Epidermal melanocyte (primary cell): ENCODE measurements around the gene LDLR.
"Not testable (repeated sequence)": the region's sequence is repeated elsewhere in the genome, so short reads cannot be mapped to it uniquely, and the experiment has no call there.

Experiments
- DNase-seq: peaks from one replicate; pipeline ENCODE4 v3.0.0; 2011; ENCODE audit warnings: low spot score; ENCODE audit not compliant: insufficient read length

The LDLR gene

DNA sequence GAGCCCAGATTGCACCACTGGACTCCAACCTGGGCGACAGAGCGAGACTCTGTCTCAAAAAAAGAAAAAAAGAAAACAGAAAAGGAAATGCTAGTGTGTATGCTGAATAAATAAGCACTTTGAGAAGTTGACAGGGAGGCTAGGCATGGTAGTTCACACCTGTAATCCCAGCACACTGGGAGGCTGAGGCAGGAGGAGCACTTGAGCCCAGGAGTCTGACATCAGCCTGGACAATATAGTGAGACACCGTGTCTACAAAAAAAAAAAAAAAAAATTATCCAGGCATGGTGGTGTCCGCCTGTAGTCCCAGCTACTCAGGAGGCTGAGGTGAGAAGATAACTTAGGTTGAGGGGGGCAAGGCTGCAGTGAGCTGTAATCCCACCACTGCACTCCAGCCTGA, 19.1 kb upstream of the LDLR start:
- no peak for DNase-seq

DNA sequence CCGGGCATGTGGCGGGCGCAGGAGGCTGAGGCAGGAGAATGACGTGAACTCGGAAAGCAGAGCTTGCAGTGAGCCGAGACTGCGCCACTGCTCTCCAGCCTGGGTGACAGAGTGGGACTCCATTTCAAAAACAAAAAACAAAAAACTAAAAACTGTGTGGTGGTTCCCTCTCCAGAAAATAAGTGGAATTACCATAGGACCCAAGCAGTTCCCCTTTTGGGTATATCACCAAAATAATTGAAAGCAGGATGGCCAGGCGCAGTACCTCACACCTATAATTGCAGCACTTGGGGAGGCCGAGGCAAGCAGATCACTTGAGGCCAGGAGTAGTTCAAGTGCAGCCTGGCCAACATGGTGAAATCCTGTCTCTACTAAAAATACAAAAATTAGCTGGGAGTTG, 15.7 kb upstream of the LDLR start:
- DNase-seq = no peak

DNA sequence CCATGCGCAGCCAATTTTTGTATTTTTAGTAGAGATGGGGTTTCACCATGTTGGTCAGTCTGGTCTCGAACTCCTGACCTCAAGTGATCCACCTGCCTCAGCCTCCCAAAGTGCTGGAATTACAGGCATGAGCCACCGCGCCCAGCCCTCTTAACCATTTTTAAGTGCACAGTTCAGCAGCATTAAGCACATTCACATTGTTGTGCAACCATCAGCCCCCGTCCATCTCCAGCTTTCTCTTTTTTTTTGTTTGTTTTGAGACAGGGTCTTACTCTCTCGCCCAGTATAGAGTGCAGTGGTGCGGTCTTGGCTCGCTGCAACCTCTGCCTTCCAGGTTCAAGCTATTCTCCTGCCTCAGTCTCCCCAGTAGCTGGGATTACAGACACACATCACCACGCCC, 12.5 kb upstream of the LDLR start:
- DNase-seq = not testable (repeated sequence)

DNA sequence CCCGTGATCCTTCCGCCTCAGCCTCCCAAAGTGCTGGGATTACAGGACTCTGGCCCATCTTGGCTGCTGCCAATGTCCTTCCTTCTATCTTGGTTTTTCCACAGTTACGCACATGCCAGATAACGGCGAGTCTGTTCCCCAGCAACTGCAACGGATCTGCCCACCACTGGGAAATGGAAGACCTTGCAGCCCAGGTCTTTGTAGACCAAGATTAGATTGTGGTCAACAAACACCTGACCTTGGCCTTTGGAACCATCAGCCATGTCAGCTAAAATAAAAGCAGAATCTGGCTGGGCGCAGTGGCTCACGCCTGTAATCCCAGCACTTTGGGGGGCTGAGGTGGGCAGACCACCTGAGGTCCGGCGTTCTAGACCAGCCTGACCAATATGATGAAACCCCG, 10.4 kb upstream of the LDLR start:
- no peak for DNase-seq

DNA sequence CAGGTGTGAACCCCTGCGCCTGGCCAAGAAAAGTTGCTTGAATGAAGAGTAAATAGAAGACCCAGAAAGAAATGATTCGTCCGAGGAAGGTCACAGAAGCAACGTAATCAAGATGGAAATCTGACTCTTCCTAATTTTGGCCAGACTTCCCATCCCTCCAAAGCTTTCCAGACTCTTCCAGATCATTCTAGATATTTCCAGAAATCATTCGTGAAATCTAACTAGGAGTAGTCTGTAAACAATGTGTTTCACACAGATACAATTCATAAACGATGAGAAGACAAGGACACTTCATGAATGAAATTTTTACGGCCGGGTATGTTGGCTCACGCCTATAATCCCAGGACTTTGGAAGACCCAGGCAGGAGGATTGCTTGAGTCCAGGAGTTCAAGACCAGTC, 9.3 kb upstream of the LDLR start:
- no peak for DNase-seq

DNA sequence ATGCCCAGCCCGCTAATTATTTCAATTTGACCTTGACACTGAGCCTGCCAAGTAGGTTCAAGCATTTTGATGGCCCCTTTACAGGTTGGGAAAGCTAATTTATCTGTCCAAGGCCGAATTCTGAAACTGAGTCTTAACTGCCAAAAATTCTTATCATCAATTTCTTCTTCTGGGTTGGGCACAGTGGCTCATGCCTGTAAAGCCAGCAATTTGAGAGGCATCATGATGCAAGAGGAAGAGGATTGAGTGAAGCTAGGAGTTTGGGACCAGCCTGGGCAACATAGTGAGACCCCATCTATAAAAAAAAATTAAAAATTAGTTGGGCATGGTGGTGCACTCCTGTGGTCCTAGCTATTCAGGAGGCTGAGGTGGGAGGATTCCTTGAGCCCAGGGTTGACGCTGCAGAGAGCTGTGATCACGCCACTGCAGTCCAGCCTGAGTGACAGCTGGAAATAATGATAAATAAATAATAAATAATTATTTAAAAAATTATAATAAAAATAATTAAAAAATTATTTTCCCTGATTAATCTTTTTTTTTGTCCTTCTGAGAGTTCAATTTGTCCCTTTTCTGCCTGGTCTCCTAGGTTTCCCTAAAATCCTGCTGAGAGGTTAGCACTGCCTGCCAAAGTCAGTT, 1.3 kb upstream of the LDLR start:
- DNase-seq = no peak

DNA sequence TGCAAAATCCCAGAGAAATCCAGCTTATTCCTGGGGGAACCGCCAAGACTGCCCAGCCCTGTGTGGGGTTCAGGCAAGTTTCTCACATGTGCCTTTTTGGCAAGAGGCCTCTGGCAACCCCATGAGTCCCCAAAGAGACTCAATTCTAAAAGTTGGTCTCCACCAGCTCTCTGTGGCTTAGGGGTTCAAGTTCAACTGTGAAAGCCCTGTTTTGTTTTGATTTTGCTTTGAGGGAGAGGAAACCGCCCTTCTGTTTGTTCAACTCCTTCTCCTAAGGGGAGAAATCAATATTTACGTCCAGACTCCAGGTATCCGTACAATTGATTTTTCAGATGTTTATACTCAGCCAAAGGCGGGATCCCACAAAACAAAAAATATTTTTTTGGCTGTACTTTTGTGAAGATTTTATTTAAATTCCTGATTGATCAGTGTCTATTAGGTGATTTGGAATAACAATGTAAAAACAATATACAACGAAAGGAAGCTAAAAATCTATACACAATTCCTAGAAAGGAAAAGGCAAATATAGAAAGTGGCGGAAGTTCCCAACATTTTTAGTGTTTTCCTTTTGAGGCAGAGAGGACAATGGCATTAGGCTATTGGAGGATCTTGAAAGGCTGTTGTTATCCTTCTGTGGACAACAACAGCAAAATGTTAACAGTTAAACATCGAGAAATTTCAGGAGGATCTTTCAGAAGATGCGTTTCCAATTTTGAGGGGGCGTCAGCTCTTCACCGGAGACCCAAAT, 583 bp upstream of the LDLR start:
- DNase-seq = no peak

DNA sequence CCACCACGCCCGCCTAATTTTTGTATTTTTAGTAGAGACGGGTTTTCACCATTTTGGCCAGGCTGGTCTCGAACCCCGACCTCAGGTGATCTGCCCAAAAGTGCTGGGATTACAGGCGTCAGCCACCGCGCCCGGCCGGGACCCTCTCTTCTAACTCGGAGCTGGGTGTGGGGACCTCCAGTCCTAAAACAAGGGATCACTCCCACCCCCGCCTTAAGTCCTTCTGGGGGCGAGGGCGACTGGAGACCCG, 676 bp downstream of the LDLR start:
- DNase-seq = not testable (repeated sequence)

DNA sequence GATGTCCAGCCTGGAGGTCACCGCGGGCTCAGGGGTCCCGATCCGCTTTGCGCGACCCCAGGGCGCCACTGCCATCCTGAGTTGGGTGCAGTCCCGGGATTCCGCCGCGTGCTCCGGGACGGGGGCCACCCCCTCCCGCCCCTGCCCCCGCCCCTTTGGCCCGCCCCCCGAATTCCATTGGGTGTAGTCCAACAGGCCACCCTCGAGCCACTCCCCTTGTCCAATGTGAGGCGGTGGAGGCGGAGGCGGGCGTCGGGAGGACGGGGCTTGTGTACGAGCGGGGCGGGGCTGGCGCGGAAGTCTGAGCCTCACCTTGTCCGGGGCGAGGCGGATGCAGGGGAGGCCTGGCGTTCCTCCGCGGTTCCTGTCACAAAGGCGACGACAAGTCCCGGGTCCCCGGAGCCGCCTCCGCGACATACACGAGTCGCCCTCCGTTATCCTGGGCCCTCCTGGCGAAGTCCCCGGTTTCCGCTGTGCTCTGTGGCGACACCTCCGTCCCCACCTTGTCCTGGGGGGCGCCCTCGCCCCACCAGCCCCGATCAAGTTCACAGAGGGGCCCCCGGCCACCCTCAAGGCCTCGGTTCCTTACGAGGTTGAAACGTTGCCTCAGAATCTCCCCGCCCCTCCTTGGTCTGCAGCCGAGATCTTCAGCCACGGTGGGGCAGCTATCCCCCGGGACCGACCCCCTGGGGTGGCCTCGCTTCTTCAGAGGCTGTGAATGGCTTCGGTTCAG, 1.2 kb downstream of the LDLR start:
- peak; percentile 79 for DNase-seq

DNA sequence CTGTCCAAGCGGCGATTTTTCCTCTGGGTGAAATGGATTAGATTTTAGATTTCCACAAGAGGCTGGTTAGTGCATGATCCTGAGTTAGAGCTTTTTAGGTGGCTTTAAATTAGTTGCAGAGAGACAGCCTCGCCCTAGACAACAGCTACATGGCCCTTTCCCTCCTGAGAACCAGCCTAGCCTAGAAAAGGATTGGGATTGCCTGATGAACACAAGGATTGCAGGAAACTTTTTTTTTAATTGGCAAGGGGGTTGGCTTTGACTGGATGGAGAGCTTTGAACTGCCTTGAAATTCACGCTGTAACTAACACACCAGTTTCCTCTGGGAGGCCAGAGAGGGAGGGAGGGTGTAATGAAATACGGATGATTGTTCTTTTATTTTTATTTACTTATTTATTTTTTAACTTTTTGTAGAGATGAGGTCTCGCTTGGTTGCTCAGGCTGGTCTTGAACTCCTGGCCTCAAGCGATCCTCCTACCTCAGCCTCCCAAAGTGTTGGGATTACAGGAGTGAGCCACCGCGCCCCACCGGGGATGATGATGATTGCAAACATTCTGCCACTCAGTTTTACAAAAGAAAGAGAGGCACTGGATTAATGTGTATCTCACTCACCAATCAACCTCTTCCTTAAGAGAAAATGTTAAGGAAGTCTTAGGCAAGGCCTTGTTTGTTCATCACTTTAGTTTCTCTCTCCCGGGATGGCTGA, 1.9 kb downstream of the LDLR start:
- no peak for DNase-seq

DNA sequence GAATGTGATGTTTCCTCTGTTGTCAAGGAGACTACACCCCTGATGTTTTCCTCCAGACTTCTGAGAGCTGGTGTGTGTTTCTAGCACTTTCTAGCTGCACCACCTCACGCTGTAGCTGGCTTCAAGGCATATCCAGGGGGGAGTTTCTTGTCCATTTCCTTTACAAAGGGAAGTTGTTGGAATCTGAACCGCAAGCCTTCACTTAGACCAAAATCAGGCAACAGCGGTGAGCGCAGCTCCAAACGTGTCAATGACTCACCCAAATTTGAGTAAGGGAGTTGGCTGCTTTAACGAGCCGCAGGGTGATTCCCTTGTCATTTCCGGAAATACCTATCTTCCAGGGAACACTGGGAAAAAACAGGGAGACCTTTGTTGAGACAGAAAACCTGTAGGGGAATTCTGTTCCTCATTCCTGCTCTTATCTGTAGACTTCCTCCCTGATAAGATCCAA, 2.5 kb downstream of the LDLR start:
- no peak for DNase-seq

DNA sequence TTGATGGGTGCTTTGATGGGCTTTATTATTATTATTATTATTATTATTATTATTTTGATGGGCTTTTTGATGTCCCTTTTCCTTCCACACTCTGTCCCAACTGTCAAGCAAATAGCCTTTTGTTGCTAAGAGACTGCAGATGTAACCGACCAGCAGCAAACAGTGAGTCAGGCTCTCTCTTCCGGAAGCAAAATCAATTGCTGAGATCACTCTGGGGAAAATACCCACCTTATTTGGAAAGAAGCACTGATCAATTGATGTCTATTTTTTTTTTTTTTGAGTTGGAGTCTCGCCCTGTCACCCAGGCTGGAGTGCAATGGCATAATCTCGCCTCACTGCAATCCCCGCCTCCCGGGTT, 2.9 kb downstream of the LDLR start:
- DNase-seq = no peak

DNA sequence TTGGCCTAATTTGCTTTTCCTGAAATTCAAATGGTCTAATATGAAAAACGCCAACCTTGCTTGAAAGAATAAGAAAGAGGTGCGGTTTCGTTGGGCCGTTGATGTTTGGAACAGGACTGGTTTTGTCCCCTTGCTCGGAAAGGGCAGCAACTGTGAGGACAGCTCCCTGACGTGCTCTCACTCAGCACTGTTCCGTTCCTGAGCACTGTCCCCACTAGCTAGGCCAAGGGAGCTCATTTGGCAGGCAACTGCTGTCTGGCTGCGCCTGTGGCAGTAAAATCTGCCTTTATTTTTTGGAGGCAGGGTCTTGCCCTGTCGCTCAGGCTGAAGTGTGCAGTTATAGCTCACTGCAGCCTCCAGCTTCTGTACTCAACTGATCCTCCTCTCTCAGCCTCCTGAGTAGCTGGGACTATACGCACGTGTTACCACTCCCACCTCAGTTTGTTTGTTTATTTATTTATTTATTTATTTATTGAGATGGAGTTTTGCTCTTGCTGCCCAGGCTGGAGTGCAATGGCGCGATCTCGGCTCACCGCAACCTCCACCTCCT, 4.5 kb downstream of the LDLR start:
- DNase-seq = no peak

DNA sequence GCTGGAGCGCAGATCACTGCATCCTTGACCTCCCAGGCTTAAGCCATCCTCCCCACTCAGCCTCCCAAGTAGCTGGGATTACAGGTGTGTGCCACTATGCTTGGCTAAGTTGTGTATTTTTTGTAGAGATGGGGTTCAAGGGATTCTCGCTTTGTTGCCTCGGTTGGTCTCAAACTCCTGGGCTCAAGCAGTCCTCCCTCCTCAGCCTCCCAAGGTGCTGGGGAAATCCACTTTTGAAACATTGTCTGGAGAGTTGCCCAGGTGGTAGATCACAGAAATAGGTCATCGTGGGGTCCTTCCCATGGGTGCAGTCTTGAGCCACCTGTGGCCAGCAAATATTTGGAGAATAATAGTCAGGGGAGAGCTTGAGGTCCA, 5.2 kb downstream of the LDLR start:
- no peak for DNase-seq

DNA sequence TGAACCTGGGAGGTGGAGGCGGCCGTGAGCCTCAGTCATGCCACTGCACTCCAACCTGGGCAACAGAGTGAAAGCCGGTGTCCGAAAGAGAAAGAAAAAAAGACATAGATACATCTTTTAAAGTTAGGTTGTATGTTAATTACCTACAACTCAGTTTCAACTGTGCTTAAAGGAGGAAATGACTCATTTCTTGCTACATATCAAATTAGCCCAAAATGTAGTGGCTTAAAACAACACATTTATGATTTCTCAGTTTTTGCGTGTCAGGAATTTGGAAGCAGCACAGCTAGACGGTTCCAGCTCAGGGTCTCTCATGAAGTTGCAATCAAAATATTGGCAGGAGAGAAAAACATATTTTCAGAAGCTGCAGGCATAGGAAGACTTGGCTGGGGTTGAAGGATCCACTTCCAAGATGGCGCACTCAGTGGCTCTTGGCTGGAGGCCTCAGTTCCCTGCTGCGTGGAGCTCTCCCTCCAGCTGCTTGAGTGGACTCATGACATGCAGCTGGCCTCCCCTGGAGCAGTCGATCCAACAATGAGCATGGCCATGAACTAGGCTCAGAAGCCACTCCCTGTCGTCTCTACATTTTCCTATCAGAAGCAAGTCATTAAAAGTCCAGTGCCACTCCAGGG, 7.1 kb downstream of the LDLR start:
- DNase-seq = no peak

DNA sequence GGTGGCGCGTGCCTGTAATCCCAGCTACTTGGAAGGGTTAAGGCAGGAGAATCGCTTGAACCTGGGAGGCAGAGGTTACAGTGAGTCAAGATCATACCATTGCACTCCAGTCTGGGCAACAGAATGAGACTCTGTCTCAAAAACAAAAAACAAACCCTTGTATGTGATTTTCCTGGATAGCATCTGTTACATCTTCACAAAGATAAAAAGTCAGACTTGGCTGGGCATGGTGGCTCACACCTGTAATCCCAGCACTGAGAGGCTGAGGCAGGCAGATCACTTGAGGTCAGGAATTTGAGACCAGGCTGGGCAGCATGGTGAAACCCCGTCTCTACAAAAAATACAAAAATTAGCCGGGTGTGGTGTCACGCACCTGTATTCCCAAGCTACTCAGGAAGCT, 8.1 kb downstream of the LDLR start:
- not testable (repeated sequence) for DNase-seq

DNA sequence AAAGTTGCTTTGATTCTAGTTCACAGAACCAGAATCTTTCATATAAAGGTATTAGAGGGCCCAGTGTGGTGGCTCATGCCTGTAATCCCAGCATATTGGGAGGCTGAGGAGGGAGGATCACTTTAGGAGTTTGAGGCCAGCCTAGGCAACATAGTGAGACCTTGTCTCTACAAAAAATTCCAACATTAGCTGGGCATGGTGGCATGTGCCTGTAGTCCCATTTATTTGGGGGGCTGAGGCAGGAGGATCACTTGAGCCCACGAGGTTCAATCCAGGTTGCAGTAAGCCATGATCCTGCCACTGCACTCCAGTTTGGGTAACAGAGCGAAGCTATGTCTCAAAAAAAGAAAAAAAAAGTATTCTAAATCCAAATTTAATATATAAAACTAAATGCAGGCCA, 9.1 kb downstream of the LDLR start:
- no peak for DNase-seq

DNA sequence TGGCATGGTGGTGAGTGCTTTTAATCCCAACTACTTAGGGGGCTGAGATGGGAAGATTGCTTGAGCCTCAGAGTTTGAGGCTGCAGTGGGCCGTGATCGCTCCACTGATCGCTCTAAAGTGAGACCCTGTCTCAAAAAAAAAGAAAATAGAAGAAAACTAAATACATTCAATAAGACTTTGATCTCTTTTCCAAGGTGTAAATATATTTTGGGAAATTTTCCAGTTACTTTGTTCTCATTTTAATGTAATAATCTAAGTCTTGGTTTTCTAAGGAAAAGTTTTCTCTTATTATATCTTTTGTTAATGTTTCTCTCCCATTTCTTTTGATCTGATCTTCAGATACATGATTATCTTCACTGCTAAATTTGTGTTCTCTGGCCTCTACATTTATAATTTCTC, 9.6 kb downstream of the LDLR start:
- DNase-seq = no peak

DNA sequence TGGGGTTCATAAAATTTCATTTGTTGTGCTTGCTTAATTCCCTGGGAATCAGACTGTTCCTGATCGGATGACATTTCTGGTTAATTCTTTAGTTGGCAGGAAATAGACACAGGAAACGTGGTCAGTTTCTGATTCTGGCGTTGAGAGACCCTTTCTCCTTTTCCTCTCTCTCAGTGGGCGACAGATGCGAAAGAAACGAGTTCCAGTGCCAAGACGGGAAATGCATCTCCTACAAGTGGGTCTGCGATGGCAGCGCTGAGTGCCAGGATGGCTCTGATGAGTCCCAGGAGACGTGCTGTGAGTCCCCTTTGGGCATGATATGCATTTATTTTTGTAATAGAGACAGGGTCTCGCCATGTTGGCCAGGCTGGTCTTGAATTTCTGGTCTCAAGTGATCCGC, 10.8 kb downstream of the LDLR start:
- DNase-seq = no peak

DNA sequence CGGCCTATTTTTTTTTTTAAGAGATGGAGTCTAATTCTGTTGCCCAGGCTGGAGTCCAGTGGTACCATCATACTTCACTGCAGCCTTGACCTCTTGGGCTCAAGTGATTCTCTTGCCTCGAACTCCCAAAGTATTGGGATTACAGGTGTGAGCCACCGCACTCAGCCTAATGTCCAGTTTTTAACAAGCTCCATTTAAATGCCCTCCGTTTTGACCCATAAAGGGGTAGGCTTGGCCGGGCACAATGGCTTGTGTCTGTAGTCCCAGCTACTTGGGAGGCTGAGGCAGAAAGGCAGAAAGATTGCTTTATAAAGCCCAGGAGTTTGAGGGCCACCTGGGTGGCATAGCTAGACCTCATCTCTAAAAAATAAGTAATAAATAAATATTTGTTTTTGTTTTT, 11.8 kb downstream of the LDLR start:
- DNase-seq = no peak

DNA sequence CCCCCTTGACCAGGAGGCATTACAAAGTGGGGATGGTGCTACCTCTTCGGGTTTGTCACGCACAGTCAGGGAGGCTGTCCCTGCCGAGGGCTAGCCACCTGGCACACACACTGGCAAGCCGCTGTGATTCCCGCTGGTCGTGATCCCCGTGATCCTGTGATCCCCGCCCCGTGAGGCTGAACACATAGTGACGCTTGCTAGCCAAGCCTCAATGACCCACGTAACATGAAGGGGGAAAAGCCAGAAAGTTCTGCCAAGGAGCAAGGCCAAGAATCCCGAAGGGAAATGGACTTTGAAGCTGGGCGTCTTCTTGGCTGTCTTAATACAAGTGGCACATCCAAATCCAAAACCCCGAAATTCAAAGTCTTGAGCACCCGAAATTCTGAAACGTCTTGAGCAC, 13.7 kb downstream of the LDLR start:
- no peak for DNase-seq

DNA sequence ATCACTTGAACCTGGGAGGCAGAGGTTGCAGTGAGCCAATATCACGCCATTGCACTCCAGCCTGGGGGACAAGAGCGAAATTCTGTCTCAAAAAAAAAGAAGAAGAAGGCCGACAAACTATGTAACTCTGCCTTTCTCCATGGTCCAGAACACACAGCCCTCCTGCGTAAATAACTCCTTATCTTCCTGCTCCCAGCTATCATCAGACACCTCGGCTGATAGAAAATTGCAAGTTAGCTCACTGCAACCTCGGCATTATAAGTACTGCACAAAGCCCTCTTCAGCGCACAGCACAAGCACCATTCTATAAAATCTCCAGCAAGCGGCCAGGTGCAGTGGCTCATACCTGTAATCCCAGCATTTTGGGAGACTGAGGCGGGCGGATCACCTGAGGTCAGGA, 14.4 kb downstream of the LDLR start:
- DNase-seq = not testable (repeated sequence)
